ENCODE data around the gene CD3G.
"Not testable (repeated sequence)": the region's sequence is repeated elsewhere in the genome, so short reads cannot be mapped to it uniquely, and the experiment has no call there.

The CD3G gene

DNA sequence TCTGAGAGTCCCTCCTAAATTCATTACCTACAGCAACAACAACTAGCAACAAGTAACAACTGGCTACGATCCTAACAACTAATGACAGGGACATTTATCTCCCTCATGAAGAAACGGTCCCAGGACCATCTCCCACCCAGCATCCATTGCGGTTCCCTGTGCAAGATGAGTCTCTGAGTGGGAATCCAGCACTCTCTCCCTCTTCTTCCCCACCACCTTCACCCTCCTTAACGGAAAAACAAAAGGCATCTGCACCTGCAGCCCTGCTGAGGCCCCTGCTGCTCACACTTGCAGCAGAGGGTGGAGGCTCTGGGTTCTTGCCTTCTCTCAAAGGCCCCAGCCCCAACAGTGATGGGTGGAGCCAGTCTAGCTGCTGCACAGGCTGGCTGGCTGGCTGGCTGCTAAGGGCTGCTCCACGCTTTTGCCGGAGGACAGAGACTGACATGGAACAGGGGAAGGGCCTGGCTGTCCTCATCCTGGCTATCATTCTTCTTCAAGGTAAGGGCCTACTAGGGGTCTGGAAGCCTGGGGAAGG is at the start of gene CD3G:
Gene CD3G (plus strand): TSS at position 364 of the 535 bp plus-strand sequence. CDS start 80 bp downstream, at position 444.
- no peak for DNase-seq (ENCODE audit: low spot score)

DNA sequence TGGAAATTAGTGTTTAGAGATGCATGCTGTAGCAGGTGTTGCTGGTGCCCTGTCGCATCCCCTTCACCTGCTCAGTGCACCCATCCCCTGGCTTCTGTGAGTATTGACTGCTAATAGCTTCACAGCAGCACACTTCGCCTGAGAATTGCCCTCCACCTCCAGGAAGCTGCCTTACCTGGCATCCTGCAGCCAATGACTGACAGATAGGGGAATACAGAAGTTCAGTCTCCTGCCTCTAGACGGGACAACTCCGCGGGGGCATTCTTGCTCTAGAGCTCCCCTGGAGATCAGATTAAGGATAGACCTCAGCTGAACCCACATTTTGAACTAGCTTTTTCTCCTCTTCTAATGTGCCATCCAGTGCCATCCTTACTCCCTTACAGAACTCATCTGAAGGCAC is 48.9 kb upstream of the CD3G start:
- no peak for DNase-seq (ENCODE audit: low spot score)

GRCh38 chr11:118295815-118296454 is 48.2 kb upstream of the CD3G start:
- peak; percentile 54 for DNase-seq (ENCODE audit: low spot score)

DNA sequence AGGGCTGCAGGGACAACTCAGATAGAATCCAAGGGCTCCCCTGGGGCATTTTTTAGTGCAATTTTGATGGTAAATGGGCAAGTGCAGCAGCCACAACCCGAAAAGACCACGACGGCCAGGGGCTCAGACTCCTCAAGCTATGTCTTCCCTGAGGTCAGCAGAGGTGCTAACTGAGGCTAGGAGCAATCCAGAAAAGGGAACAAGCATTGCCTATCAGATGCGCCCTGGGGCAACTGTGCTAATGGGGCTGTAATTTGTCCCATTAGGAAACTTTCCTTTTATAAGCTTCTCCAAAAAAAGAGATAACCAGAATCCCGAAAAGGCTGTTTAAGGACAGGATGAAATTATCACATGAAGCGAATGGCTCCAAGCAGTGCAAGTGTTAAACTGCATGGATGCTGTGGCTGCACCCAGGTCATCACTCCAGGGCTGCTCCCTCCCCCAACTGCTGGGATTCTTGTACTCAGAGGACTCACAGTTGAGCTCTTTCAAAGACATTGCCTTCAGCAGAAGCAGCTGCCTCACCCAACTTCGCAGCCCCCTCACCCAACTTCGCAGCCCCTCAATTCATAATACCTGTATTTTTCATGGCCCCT is 42.4 kb upstream of the CD3G start:
- DNase-seq (ENCODE audit: low spot score), result no peak

DNA sequence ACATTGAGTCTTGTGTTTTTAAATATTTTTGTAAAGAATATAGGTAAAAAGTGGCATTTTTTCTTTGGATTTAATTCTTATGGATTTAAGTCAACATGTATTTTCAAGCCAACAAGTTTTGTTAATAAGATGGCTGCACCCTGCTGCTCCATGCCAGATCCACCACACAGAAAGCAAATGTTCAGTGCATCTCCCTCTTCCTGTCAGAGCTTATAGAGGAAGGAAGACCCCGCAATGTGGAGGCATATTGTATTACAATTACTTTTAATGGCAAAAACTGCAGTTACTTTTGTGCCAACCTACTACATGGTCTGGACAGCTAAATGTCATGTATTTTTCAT is 39.9 kb upstream of the CD3G start:
- DNase-seq (ENCODE audit: low spot score), result no peak

DNA sequence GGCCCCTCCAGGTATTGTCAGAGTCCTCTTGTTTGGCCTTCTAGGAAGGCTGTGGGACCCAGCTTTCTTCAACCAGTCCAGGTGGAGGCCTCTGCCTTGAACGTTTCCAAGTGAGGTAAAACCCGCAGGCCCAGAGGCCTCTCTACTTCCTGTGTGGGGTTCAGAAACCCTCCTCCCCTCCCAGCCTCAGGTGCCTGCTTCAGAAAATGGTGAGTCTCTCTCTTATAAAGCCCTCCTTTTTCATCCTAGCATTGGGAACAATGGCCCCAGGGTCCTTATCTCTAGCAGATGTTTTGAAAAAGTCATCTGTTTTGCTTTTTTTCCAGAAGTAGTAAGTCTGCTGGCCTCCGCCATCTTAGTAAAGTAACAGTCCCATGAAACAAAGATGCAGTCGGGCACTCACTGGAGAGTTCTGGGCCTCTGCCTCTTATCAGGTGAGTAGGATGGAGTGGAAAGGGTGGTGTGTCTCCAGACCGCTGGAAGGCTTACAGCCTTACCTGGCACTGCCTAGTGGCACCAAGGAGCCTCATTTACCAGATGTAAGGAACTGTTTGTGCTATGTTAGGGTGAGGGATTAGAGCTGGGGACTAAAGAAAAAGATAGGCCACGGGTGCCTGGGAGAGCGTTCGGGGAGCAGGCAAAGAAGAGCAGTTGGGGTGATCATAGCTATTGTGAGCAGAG is 39.4 kb upstream of the CD3G start, which contains the start of gene CD3E:
Gene CD3E (plus strand): TSS at position 163 of the 681 bp plus-strand sequence. CDS start 223 bp downstream, at position 386.
- DNase-seq (ENCODE audit: low spot score), result no peak

- DNase-seq (ENCODE audit: low spot score), result no peak
Observed at GRCh38 chr11:118305726-118306125, 38.4 kb upstream of the CD3G start.

GRCh38 chr11:118306556-118306955 is 37.6 kb upstream of the CD3G start:
- no peak for DNase-seq (ENCODE audit: low spot score)

GRCh38 chr11:118308995-118309528 is 35.1 kb upstream of the CD3G start:
- DNase-seq (ENCODE audit: low spot score), result not testable (repeated sequence)

DNA sequence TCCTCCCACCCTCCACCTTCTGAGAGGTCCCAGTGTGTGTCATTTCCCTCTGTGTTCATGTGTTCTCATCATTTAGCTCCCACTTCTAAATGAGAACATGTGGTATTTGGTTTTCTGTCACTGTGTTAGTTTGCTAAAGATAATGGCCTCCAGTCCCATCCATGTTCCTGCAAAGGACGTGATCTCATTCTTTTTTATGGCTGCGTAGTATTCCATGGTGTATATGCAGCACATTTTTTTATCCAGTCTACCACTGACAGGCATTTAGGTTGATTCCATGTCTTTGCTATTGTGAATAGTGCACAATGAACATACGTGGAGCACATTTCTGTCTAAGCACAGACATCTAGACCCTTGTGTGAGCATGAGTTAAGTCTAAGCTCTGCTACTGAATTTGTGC is 33.9 kb upstream of the CD3G start:
- DNase-seq (ENCODE audit: low spot score), result no peak

- DNase-seq (ENCODE audit: low spot score), result no peak
Observed at GRCh38 chr11:118310781-118311485, 33.2 kb upstream of the CD3G start.

DNA sequence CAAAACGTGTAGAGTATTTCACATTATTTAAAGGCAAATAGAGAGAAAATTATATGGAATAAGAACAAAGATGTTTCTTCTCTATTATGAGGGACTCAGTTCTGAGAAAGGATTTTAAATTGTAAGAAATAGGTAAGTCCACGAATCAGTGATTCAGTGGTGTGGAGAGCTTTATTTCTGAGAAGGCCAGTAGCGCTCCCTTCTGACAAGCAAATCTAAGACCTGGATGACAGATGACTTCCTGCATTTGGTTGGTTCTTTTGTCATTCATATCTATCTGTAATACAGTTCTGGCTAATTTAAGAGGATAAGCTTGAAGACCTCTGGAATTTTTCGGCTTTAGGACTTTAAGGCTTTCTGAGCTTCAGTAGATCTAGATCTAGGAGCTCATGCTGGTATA is 32.6 kb upstream of the CD3G start:
- no peak for DNase-seq (ENCODE audit: low spot score)

DNA sequence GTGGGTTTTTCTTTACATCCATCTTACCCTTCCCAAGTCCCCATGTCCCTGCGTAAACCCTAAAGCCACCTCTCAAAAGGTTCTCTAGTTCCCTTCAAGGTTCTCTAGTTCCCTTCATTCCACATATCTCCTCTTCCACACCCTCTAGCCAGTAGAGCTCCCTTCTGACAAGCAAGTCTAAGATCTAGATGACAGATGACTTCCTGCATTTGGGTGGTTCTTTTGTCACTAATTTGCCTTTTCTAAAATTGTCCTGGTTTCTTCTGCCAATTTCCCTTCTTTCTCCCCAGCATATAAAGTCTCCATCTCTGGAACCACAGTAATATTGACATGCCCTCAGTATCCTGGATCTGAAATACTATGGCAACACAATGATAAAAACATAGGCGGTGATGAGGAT is 31.8 kb upstream of the CD3G start:
- no peak for DNase-seq (ENCODE audit: low spot score)

GRCh38 chr11:118313242-118313641 is 30.9 kb upstream of the CD3G start:
- DNase-seq (ENCODE audit: low spot score), result no peak

GRCh38 chr11:118314988-118315411 is 29.1 kb upstream of the CD3G start:
- no peak for DNase-seq (ENCODE audit: low spot score)

DNA sequence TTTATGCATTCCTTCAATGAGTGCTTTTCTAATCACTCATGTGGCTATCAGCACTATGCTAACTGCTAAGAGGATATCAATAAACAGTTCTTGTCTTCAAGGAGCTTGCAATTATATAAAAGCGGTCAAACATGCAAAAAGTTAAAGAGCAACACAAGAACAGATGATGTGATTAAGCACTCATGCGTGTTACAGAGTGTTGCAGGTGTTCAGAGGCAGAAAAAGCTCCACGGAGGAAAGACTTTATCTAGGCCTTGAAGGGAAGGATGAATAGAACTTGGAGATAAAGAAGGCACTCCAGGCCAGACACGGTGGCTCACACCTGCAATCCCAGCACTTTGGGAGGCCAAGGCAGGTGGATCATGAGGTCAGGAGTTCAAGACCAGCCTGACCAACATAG is 26.0 kb upstream of the CD3G start:
- no peak for DNase-seq (ENCODE audit: low spot score)

GRCh38 chr11:118318581-118319336 is 25.4 kb upstream of the CD3G start:
- DNase-seq (ENCODE audit: low spot score), result no peak

- DNase-seq (ENCODE audit: low spot score), result no peak
Observed at GRCh38 chr11:118319337-118319707, 24.8 kb upstream of the CD3G start.

- DNase-seq (ENCODE audit: low spot score), result no peak
Observed at GRCh38 chr11:118320515-118320914, 23.6 kb upstream of the CD3G start.

DNA sequence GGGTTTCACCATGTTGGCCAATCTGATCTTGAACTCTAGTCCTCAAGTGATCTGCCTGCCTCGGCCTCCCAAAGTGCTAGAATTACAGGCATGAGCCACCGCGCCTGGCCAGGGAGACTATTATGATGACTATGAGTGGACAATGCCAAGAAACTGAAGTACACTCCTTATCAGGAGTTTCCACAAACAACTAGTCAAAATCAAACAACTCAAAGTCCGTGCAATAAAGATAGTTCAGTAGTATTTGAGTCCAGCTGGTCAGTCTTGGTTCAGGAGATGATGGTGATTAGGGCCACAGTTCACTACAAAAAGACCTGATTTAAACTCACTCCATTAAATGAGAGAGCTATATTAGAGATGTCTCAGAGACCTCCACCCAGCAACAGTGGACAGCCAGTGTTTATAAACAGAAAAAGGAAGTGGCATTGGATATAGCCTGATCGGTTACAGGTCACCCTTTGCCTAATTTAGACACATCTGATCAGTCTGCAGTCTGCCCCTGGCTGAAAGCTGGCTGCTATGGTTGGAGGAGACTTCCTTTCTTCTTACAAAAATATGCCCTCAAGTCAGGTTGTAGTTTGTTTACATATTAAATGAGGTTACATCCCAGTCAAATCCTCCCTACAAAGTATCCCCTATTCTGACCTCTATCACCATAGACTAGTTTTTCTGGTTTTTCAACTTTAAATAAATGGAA is 22.6 kb upstream of the CD3G start:
- no peak for DNase-seq (ENCODE audit: low spot score)

GRCh38 chr11:118322721-118323120 is 21.4 kb upstream of the CD3G start:
- DNase-seq (ENCODE audit: low spot score), result no peak

Data from kidney capillary endothelial cell (primary cell).